Thyroid gland (tissue), 4 donors: Measurements from ENCODE around the gene DDX54. TPM values are rescaled to one million over a fixed set of nuclear protein-coding genes. Genes with fewer than 3 reads are reported as not detected.

ENCODE experiments used
- DNase-seq, 2 donors: peaks; one replicate each; pipeline ENCODE4 v3.0.0-alpha.2; 2019
- H3K27ac ChIP-seq, 3 donors: fragments of 200-600 bp; sonication (generic); 1 replicate in 2 of 3; 2 replicates in 1 of 3; pipeline ENCODE4 v1.5.1; 2016 to 2019; ENCODE audit warnings: mild to moderate bottlenecking in 1 of 3, moderate library complexity in 1 of 3
- H3K27me3 ChIP-seq: fragments of 200-600 bp; sonication (generic); one replicate; pipeline ENCODE4 v1.5.1; 2019
- H3K36me3 ChIP-seq, 2 donors: fragments of 200-600 bp; sonication (generic); one replicate each; pipeline ENCODE4 v1.5.1; 2016 to 2019
- H3K4me1 ChIP-seq, 2 donors: fragments of 200-600 bp; sonication (generic); one replicate each; pipeline ENCODE4 v1.5.1; 2017 to 2019
- H3K4me3 ChIP-seq, 3 donors: fragments of 200-600 bp; sonication (generic); replicated peaks in 1 of 3; 1 replicate in 2 of 3; 2 replicates in 1 of 3; pipeline ENCODE4 v1.5.1; 2016; ENCODE audit warnings: mild to moderate bottlenecking in 1 of 3
- H3K9me3 ChIP-seq: fragments of 200-600 bp; sonication (generic); one replicate; pipeline ENCODE4 v1.5.1; 2017
- POLR2A ChIP-seq, 2 donors: fragments of 450-650 bp; IDR thresholded peaks; one replicate each; pipeline ENCODE4 v1.6.1; 2017; ENCODE audit warnings: antibody characterized with exemption in 2 of 2, mild to moderate bottlenecking in 2 of 2, moderate library complexity in 1 of 2
- WGBS, 2 donors: methylation state at CpG; one replicate each; pipeline ENCODE4 v1.1.5; 2017; 5-methylcytosine and 5-hydroxymethylcytosine counted together
- intact Hi-C: fragments of 100-400 bp; cut with DNase I; formaldehyde crosslinking; loops from one replicate; pipeline ENCODE4 v1.15.1; 2023
- total RNA-seq, 4 donors: library from RNA; depleted of rRNA; stranded (reverse); fragments of >200 nt; gene quantifications; one replicate each; pipeline ENCODE4 v1.2.3, GENCODE V29; 2016
- TF ChIP-seq, protein P1 (sequence below), 6 experiments: fragments of 200-600 bp in 3 of 6; fragments of 450-650 bp in 3 of 6; sonication (generic) in 3 of 6; IDR thresholded peaks; one replicate each; pipeline ENCODE4 v1.5.1; 2016 to 2019; ENCODE audit warnings: antibody characterized with exemption in 6 of 6, mild to moderate bottlenecking in 2 of 6, inconsistent platforms in 1 of 6, moderate library complexity in 1 of 6

The DDX54 gene
- total RNA-seq, 4 donors from 2014 or later: 59.9 to 79.3 (median 68.8) TPM

DNA sequence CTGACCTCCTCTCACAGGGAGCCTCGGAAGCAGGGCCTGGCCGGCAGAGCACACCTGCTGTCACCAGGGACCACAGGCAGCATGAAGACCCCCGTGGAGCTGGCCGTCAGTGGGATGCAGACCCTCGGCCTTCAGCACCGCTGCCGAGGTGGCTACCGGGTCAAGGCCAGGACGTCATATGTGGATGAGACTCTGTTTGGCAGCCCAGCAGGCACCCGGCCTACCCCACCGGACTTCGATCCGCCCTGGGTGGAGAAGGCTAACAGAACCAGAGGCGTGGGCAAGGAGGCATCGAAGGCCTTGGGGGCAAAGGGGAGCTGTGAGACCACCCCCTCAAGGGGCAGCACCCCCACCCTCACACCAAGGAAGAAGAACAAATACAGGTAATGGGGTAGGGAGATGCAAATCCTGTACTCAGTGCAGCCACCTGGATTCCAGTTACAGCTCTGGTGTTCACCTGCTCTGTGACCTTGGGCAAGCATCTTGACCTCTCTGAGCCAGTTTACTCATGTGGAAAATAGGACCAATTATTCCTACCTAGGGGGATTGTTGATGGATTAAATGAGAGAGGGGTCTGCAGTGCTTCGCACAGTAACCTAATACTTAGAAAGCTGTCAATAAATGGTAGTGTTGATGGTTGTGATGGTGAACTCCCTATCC is 1.5 kb upstream of the DDX54 start:
- Histone ChIP-seq H3K4me3 (no peak overlapping the region), H3K9me3 (no peaks in the 10 kb centered on the region), H3K36me3 (peaks cover 6 to 18% of the 10 kb centered on the region in 2 donors), H3K27ac (peak overlapping the region in 2 of 3 donors; percentile 6 to 92), H3K4me1 (peaks cover 12 to 23% of the 10 kb centered on the region in 2 donors), H3K27me3 (no peaks in the 10 kb centered on the region)
- no peak for DNase-seq
- TF ChIP-seq POLR2A (IDR thresholded peaks at IDR 0.05): no peak
- TF ChIP-seq, protein P1, sequence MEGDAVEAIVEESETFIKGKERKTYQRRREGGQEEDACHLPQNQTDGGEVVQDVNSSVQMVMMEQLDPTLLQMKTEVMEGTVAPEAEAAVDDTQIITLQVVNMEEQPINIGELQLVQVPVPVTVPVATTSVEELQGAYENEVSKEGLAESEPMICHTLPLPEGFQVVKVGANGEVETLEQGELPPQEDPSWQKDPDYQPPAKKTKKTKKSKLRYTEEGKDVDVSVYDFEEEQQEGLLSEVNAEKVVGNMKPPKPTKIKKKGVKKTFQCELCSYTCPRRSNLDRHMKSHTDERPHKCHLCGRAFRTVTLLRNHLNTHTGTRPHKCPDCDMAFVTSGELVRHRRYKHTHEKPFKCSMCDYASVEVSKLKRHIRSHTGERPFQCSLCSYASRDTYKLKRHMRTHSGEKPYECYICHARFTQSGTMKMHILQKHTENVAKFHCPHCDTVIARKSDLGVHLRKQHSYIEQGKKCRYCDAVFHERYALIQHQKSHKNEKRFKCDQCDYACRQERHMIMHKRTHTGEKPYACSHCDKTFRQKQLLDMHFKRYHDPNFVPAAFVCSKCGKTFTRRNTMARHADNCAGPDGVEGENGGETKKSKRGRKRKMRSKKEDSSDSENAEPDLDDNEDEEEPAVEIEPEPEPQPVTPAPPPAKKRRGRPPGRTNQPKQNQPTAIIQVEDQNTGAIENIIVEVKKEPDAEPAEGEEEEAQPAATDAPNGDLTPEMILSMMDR (IDR thresholded peaks at IDR 0.05): no peak
- intact Hi-C loops: no loop called here
- WGBS, 2 donors: 96 to 98% methylated on average over 8 to 14 of the region's 16 CpGs

DNA sequence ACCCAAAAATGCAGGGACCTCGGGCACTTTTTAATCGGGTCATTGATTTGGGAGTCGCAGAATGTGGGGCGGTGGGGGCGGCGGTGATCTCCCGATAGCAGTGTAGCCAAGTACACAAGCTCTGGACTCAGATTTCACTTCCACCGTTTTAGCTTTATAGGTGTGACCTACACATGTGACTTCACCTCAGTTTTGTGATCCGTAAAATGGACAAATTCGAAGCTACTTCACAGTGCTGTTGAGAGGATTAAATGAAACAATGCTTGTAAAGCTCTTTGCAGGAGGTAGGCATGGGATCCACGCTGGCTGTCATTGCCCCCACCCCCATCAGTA is 721 bp upstream of the DDX54 start:
- Histone ChIP-seq H3K4me3 (peak overlapping the region; percentile 34 to 96 (median 95)), H3K9me3 (no peaks in the 10 kb centered on the region), H3K36me3 (peaks cover 0 to 10% of the 10 kb centered on the region in 2 donors), H3K4me1 (peaks cover 12 to 23% of the 10 kb centered on the region in 2 donors), H3K27ac (peak overlapping the region; percentile 80 to 95 (median 92)), H3K27me3 (no peaks in the 10 kb centered on the region)
- TF ChIP-seq, protein P1 (IDR thresholded peaks at IDR 0.05): no peak
- no peak for TF ChIP-seq POLR2A (IDR thresholded peaks at IDR 0.05)
- no peak for DNase-seq
- WGBS, 2 donors: 7 to 8% methylated on average over 9 to 11 of the region's 11 CpGs
- intact Hi-C loops: no loop called here

DNA sequence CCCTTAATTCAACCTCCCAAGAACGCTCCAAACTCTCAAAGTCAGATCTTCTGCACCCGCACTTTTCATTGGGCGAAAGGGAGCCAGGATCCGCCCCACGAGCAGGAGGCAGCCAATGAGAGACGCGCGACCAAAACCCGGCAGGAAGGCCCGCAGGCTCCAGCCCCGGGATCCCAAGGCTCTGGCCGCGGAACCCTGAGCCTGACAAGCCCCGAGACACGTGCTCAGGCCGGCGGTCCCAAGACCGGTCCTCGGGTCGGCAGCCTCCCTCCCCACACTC is 438 bp downstream of the DDX54 start:
- peak; percentile 88 to 89 for DNase-seq
- intact Hi-C loops: no loop called here
- H3K27ac ChIP-seq: peak overlapping the region; percentile 80 to 95 (median 92)
- peak overlapping the region; percentile 34 to 96 (median 95) for H3K4me3 ChIP-seq
- H3K9me3 ChIP-seq: no peaks in the 10 kb centered on the region
- H3K27me3 ChIP-seq: no peaks in the 10 kb centered on the region
- peaks cover 12 to 23% of the 10 kb centered on the region in 2 donors for H3K4me1 ChIP-seq
- peaks cover 9% of the 10 kb centered on the region in 2 donors for H3K36me3 ChIP-seq
- TF ChIP-seq, protein P1 (IDR thresholded peaks at IDR 0.05): no peak
- no peak for TF ChIP-seq POLR2A (IDR thresholded peaks at IDR 0.05)
- WGBS, 2 donors: 0% methylated on average over 1 to 6 of the region's 20 CpGs

DNA sequence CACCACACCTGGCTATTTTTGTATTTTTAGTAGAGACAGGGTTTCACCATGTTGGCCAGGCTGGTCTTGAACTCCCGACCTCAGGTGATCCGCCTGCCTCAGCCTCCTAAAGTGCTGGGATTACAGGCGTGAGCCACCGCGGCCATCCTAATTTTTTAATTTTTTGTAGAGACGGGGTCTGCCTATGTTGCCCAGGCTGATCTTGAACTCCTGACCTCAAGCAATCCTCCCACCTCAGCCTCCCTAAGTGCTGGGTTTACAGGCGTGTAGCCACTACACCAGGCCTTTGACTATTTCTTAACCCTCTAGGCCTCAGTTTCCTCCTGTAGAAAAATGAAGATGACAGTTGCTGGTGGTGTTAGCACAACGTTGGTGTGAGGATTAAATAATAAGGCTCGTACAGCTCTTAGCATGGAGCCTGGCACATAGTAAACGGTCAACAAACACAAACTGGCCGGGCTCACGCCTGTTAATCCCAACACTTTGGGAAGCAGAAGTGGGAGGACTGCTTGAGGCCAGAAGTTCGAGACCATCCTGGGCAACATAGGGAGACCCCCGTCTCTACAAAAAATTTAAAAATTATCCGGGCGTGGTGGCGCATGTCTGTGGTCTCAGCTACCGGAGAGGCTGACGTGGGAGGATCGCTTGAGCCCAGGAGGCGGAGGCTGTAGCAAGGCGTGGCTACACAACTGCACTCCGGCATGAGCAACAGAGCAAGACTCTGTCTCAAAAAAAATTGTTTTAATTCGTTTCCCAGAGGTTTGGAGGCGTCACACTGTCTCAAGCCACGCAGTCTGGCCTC is 979 bp downstream of the DDX54 start:
- Histone ChIP-seq H3K9me3 (no peaks in the 10 kb centered on the region), H3K4me1 (peaks cover 12 to 23% of the 10 kb centered on the region in 2 donors), H3K4me3 (peak overlapping the region; percentile 34 to 96 (median 95)), H3K27me3 (no peaks in the 10 kb centered on the region), H3K27ac (peak overlapping the region; percentile 80 to 95 (median 92)), H3K36me3 (peaks cover 15% of the 10 kb centered on the region in 2 donors)
- 36 to 39% methylated on average over 25 to 26 of the region's 26 CpGs for WGBS, 2 donors
- intact Hi-C loops: no loop called here
- no peak for DNase-seq
- TF ChIP-seq, protein P1 (IDR thresholded peaks at IDR 0.05): no peak
- TF ChIP-seq POLR2A (IDR thresholded peaks at IDR 0.05): no peak

DNA sequence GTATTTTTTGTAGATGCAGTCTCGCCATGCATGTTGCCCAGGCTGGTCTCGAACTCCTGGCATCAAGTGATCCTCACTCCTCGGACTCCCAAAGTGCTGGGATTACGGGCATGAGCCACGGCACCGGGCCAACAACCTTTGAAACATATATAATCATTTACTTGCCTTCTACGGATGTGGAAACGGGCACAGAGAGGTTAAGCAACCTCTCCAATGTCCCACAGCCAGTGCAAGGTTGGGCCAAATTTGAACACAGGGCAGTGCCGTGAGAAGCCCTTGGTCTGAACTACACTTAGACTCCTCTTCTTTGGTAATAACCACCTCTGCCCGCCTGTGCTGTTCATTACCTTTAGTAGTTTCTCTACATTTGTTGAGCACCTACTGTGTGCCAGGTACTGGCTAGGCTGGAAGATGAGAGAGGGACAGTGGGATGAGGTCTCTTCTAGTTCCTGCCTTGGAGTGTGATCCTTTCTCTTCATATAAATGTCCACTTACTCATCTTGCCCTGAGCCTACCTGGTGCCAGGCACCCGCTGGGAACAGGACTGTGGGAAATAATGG is 2.2 kb downstream of the DDX54 start:
- H3K27ac ChIP-seq: no peak overlapping the region
- peaks cover 24 to 26% of the 10 kb centered on the region in 2 donors for H3K36me3 ChIP-seq
- no peaks in the 10 kb centered on the region for H3K27me3 ChIP-seq
- peaks cover 12 to 23% of the 10 kb centered on the region in 2 donors for H3K4me1 ChIP-seq
- TF ChIP-seq, protein P1 (IDR thresholded peaks at IDR 0.05): no peak
- no peak for TF ChIP-seq POLR2A (IDR thresholded peaks at IDR 0.05)
- intact Hi-C loops: no loop called here
- no peaks in the 10 kb centered on the region for H3K9me3 ChIP-seq
- WGBS, 2 donors: 97 to 98% methylated on average over 11 of the region's 11 CpGs
- no peak for DNase-seq
- no peak overlapping the region for H3K4me3 ChIP-seq
